Loucy (cell line): ENCODE results near the gene ODC1.

Experiments
- H2AFZ ChIP-seq: fragments of 200-600 bp; sonication (generic); 2 replicates; pipeline ENCODE4 v1.6.0; 2016; ENCODE audit warnings: antibody characterized with exemption, mild to moderate bottlenecking, low read length, moderate library complexity
- H3F3A ChIP-seq: fragments of 200-600 bp; 2 replicates; pipeline ENCODE4 v1.6.0; 2016; ENCODE audit warnings: antibody characterized with exemption, low read depth, mild to moderate bottlenecking
- H3K27me3 ChIP-seq: fragments of 200-600 bp; sonication (generic); 2 replicates; pipeline ENCODE4 v1.6.1; 2014; ENCODE audit warnings: low read length, mild to moderate bottlenecking; ENCODE audit not compliant: insufficient read depth, poor library complexity, severe bottlenecking
- H3K36me3 ChIP-seq: fragments of 200-600 bp; sonication (generic); 2 replicates; pipeline ENCODE4 v1.6.1; 2016; ENCODE audit warnings: low read length; ENCODE audit not compliant: insufficient read depth
- H3K4me1 ChIP-seq: fragments of 200-600 bp; sonication (generic); 2 replicates; pipeline ENCODE4 v1.5.1; 2014; ENCODE audit warnings: low read length, mild to moderate bottlenecking; ENCODE audit not compliant: insufficient read depth, poor library complexity, severe bottlenecking
- H3K4me2 ChIP-seq: fragments of 200-600 bp; sonication (generic); 2 replicates; pipeline ENCODE4 v1.6.0; 2014; ENCODE audit warnings: antibody characterized with exemption, low read length, low read depth, mild to moderate bottlenecking; ENCODE audit not compliant: poor library complexity, severe bottlenecking
- H3K4me3 ChIP-seq: fragments of 200-600 bp; sonication (generic); 2 replicates; pipeline ENCODE4 v1.5.1; 2014; ENCODE audit warnings: low read length, mild to moderate bottlenecking, mixed read lengths; ENCODE audit not compliant: poor library complexity, severe bottlenecking
- H3K79me2 ChIP-seq: fragments of 200-600 bp; sonication (generic); 2 replicates; pipeline ENCODE4 v1.6.1; 2014; ENCODE audit warnings: low read length; ENCODE audit not compliant: insufficient read depth
- H3K9ac ChIP-seq: fragments of 200-600 bp; sonication (generic); 2 replicates; pipeline ENCODE4 v1.6.0; 2014; ENCODE audit warnings: mild to moderate bottlenecking, low read depth, low read length, moderate library complexity; ENCODE audit not compliant: poor library complexity, severe bottlenecking
- H3K9me2 ChIP-seq: fragments of 200-600 bp; sonication (generic); replicated peaks from 2 replicates; pipeline ENCODE4 v1.6.1; 2016; ENCODE audit warnings: low read depth, low read length, mixed read lengths
- H3K9me3 ChIP-seq: fragments of 200-600 bp; sonication (generic); 2 replicates; pipeline ENCODE4 v1.6.1; 2014; ENCODE audit warnings: mild to moderate bottlenecking, antibody characterized with exemption, low read length, low read depth; ENCODE audit not compliant: insufficient read depth
- H4K20me1 ChIP-seq: fragments of 200-600 bp; sonication (generic); 2 replicates; pipeline ENCODE4 v1.6.0; 2014; ENCODE audit warnings: antibody characterized with exemption, low read length, mild to moderate bottlenecking; ENCODE audit not compliant: insufficient read depth, poor library complexity, severe bottlenecking
- CTCF ChIP-seq: fragments of 200-600 bp; sonication (generic); conservative IDR thresholded peaks from 2 replicates; pipeline ENCODE4 v1.5.1; 2014; ENCODE audit warnings: mild to moderate bottlenecking, antibody characterized with exemption, low read length
- EZH2phosphoT487 ChIP-seq: fragments of 200-600 bp; IDR thresholded peaks from 2 replicates; pipeline ENCODE4 v1.6.1; 2018; ENCODE audit warnings: antibody characterized with exemption, mild to moderate bottlenecking, moderate library complexity, borderline replicate concordance

The ODC1 gene

GRCh38 chr2:10398496-10398895 is 49.6 kb downstream of the ODC1 start:
- H3K4me1 ChIP-seq, result peaks cover 23% of the 10 kb centered on the region
- H3K9me2 ChIP-seq, result no peaks in the 10 kb centered on the region
- no peak overlapping the region for H3K4me3 ChIP-seq
- H3F3A ChIP-seq, result no peaks in the 10 kb centered on the region
- H3K9me3 ChIP-seq, result no peaks in the 10 kb centered on the region
- peaks cover 11% of the 10 kb centered on the region; the same call in 1 of the 2 replicates for H3K36me3 ChIP-seq
- peaks cover 41% of the 10 kb centered on the region; the same call in 1 of the 2 replicates for H3K79me2 ChIP-seq
- H3K4me2 ChIP-seq, result no peak overlapping the region
- no peaks in the 10 kb centered on the region for H4K20me1 ChIP-seq
- TF ChIP-seq EZH2phosphoT487 (no peak), CTCF (no peak)
- H2AFZ ChIP-seq, result no peak overlapping the region
- no peak overlapping the region for H3K9ac ChIP-seq
- H3K27me3 ChIP-seq, result no peaks in the 10 kb centered on the region

GRCh38 chr2:10397878-10398277 is 50.2 kb downstream of the ODC1 start:
- Histone ChIP-seq H3F3A (no peaks in the 10 kb centered on the region), H4K20me1 (no peaks in the 10 kb centered on the region), H2AFZ (no peak overlapping the region), H3K79me2 (peaks cover 47% of the 10 kb centered on the region; the same call in 1 of the 2 replicates), H3K9ac (no peak overlapping the region), H3K9me3 (no peaks in the 10 kb centered on the region), H3K4me1 (peaks cover 29% of the 10 kb centered on the region), H3K9me2 (no peaks in the 10 kb centered on the region), H3K4me2 (no peak overlapping the region), H3K27me3 (no peaks in the 10 kb centered on the region), H3K36me3 (peaks cover 11% of the 10 kb centered on the region; the same call in 1 of the 2 replicates), H3K4me3 (no peak overlapping the region)
- no peak for TF ChIP-seq EZH2phosphoT487

- Histone ChIP-seq H3K9me2 (no peaks in the 10 kb centered on the region), H3K79me2 (peaks cover 48% of the 10 kb centered on the region; the same call in 1 of the 2 replicates), H3K4me3 (no peak overlapping the region), H3K9me3 (no peaks in the 10 kb centered on the region), H3K4me1 (peaks cover 29% of the 10 kb centered on the region), H3K27me3 (no peaks in the 10 kb centered on the region), H3K36me3 (peaks cover 9% of the 10 kb centered on the region; the same call in 1 of the 2 replicates), H4K20me1 (no peaks in the 10 kb centered on the region), H3F3A (no peaks in the 10 kb centered on the region), H3K9ac (no peak overlapping the region), H3K4me2 (no peak overlapping the region), H2AFZ (no peak overlapping the region)
- TF ChIP-seq EZH2phosphoT487 (no peak), CTCF (no peak)
Measured at GRCh38 chr2:10397297-10397875, 50.7 kb downstream of the ODC1 start.

- Histone ChIP-seq H3K79me2 (peaks cover 55% of the 10 kb centered on the region; the same call in 1 of the 2 replicates), H3K9me3 (no peaks in the 10 kb centered on the region), H2AFZ (no peak overlapping the region), H3K4me1 (peaks cover 26% of the 10 kb centered on the region), H3K4me3 (no peak overlapping the region), H3K9me2 (no peaks in the 10 kb centered on the region), H3K27me3 (no peaks in the 10 kb centered on the region), H3F3A (no peaks in the 10 kb centered on the region), H3K9ac (no peak overlapping the region), H4K20me1 (no peaks in the 10 kb centered on the region), H3K4me2 (no peak overlapping the region), H3K36me3 (peaks cover 6% of the 10 kb centered on the region; the same call in 1 of the 2 replicates)
- TF ChIP-seq EZH2phosphoT487 (no peak), CTCF (no peak)
Measured at GRCh38 chr2:10396464-10396863, 51.7 kb downstream of the ODC1 start.
